ELR (cell line): ENCODE results near the gene METAP1D.
"Not testable (repeated sequence)": the region's sequence is repeated elsewhere in the genome, so short reads cannot be mapped to it uniquely, and the experiment has no call there.

Source experiments
- DNase-seq: peaks from one replicate; pipeline ENCODE4 v3.0.0-alpha.2; 2015; ENCODE audit warnings: low read depth

METAP1D gene

GRCh38 chr2:171997031-171997430, 2.7 kb upstream of the METAP1D start:
- not testable (repeated sequence) for DNase-seq

- DNase-seq = no peak
These were observed 592 bp upstream of the METAP1D start for GRCh38 chr2:171999161-171999560.

- peak; percentile 19 for DNase-seq
These were observed 1.1 kb downstream of the METAP1D start for GRCh38 chr2:172000696-172001361.

- DNase-seq = no peak
These were observed 7.6 kb downstream of the METAP1D start for GRCh38 chr2:172007372-172007771.

GRCh38 chr2:172009823-172010222, 10.1 kb downstream of the METAP1D start:
- peak; percentile 29 for DNase-seq

GRCh38 chr2:172011812-172012575, 12.2 kb downstream of the METAP1D start:
- DNase-seq = no peak

- no peak for DNase-seq
These were observed 13.1 kb downstream of the METAP1D start for GRCh38 chr2:172012677-172013391.

- DNase-seq = no peak
These were observed 13.6 kb downstream of the METAP1D start for GRCh38 chr2:172013396-172013795.

GRCh38 chr2:172021074-172021931, 21.6 kb downstream of the METAP1D start:
- no peak for DNase-seq

GRCh38 chr2:172021955-172022354, 22.2 kb downstream of the METAP1D start:
- peak; percentile 30 for DNase-seq

- no peak for DNase-seq
These were observed 31.8 kb downstream of the METAP1D start for GRCh38 chr2:172031536-172031935.

- peak; percentile 55 for DNase-seq
These were observed 38.4 kb downstream of the METAP1D start for GRCh38 chr2:172038121-172038520.

GRCh38 chr2:172038604-172039003, 38.9 kb downstream of the METAP1D start:
- DNase-seq = peak; percentile 93

GRCh38 chr2:172039011-172039704, 39.4 kb downstream of the METAP1D start:
- DNase-seq = peak; percentile 16

- no peak for DNase-seq
These were observed 40.6 kb downstream of the METAP1D start for GRCh38 chr2:172040311-172040710.

- DNase-seq = no peak
These were observed 46.4 kb downstream of the METAP1D start for GRCh38 chr2:172046080-172046678.

GRCh38 chr2:172046866-172047565, 47.3 kb downstream of the METAP1D start:
- DNase-seq = no peak

- DNase-seq = no peak
These were observed 48.1 kb downstream of the METAP1D start for GRCh38 chr2:172047566-172048507.
